NCI-H2107 treated with DMSO at 0.1 percent for 48 hours (cell line): ENCODE measurements around the gene TTYH3.

ENCODE experiments used
- DNase-seq: peaks from one replicate; lab custom pipeline; 2025; ENCODE audit not compliant: unreplicated experiment; lab: John Stamatoyannopoulos, UW

TTYH3 gene

DNA sequence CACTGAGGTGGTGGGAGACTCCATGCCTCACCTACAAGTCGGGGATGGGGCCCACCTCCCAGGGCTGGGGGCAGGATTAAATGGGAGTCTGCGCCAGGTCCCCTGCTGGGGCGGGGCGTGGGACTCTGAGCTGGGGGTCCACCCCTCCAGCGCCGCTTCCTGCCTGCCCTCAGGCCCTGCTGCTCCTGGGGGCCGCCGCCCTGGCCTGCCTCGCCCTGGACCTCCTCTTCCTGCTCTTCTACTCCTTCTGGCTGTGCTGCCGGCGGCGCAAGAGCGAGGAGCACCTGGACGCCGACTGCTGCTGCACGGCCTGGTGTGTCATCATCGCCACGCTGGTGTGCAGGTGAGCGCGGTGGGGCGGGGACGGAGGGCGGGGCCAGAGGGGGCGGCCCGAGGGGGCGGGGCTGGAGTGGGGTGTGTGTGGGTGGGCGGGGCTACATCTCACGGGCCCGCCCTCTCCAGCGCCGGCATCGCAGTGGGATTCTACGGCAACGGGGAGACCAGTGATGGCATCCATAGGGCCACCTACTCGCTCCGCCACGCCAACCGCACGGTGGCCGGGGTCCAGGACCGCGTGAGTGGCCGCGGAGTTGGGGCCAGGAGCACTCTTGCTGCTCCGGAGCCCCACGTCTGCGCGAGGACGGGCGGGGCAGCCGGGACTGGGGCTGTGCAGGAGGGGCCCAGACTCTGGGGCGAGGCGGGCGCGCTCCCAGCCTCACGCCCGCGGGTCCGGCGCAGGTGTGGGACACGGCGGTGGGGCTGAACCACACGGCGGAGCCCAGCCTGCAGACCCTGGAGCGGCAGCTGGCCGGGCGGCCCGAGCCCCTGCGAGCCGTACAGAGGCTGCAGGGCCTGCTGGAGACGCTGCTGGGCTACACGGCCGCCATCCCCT is 15.1 kb downstream of the TTYH3 start:
- no peak for DNase-seq

DNA sequence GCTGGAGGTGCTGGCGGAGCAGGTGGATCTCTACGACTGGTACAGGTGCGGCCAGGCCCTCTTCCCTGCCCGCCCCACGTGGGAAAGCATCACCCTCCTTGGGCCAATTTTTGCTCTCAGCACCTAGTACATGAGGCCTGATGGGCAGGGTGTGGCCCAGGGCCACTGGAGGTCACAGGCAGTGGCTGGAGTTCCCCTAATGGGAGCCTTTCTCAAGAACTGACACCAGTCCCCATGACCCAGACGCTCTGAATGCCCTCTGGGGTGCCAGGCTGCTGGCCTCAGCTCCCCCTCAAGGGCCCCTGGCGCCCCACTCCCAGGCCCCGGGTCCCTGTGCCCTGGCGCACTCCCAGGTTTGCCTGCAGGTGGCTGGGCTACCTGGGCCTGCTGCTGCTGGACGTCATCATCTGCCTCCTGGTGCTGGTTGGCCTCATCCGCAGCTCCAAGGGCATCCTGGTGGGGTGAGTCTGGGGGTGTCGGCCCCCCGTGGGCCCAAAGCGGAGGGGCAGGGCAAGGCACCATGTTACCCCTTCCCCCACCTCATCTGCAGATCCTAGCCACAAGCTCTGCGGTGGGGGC is 15.9 kb downstream of the TTYH3 start:
- DNase-seq, result no peak

DNA sequence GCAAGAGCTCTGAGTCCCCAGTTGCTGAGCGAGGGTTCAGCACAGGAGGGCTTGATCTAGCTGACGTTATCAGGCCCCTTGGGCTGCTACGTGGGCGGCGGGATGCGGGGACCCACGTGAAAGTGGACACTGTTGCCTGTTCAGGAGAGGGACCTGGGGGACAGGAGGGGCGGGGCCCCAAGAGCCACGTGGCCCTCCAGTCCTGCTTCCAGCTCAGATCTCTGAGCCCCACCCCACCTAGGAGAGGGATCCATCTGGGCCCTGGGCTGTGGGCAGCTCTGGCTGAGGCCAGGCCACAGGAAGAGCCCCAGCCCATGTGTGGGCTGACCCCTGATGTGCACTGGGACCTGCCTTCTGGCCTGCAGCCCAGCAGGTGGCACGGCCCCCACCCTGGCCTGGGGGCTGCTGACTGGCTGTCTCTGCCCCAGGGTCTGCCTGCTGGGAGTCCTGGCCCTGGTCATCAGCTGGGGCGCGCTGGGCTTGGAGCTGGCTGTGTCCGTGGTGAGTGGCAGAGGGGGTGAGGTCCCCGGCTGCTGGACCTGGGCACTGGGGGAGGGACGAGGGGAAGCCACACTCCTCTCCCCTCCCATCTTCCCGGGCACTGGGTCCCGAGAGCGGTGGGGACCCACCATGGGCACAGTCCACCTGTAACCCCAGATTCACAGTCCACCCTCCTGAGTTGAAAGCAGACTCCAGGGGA is 17.5 kb downstream of the TTYH3 start:
- DNase-seq, result no peak

DNA sequence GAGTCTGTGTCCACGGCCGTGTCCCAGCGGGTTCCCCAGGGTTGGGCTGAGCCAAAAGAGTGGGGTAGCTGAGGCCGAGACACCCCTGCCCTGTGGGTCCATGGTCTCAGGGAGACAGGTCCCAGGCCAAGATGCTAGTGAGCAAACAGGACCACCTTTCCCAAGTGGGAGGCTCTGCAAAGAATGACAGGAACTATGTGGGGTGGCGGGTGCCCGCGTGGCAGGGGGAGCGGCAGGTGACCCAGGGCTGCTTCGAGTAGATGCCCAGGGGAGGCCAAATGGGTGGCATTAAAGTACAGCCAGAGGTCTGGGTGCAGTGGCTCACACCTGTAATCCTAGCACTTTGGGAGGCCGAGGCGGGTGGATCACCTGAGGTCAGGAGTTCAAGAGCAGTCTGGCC is 18.2 kb downstream of the TTYH3 start:
- DNase-seq, result no peak

DNA sequence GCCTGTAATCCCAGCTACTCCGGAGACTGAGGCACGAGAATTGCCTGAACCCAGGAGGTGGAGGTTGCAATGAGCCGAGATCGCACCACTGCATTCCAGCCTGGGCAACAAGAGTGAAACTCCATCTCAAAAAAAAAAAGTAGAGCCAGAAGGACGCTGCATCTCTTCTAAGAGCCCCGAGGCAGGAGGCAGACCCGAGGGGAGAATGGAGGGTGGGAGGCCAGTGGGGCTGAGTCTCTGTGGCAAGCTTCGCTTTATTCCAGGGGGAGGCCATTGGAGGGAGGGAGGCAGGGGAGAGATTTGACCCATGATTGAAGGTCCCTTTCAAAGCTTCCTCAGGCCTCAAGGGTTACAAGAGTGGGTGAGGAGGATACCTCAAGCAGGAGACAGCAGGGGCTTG is 18.7 kb downstream of the TTYH3 start:
- no peak for DNase-seq

DNA sequence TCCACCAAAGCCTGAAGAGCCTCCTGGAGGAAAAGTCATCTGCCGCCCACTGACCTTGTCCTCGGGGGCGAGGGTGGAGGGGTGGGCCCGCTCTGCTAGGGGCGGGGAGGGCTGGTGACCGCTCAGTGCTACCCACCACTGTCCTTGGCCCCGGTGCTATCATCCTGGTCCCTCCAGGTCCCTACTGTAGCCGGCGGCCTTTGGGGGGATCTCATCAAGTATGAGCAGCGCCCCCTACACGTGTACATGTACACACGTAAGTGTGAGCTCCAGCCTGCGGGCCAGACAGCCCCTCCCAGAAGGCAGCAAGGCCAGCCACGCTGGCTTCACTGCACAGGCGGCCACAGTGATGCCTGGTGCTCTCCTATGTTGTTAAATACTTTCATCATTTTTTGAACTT is 19.6 kb downstream of the TTYH3 start:
- no peak for DNase-seq

DNA sequence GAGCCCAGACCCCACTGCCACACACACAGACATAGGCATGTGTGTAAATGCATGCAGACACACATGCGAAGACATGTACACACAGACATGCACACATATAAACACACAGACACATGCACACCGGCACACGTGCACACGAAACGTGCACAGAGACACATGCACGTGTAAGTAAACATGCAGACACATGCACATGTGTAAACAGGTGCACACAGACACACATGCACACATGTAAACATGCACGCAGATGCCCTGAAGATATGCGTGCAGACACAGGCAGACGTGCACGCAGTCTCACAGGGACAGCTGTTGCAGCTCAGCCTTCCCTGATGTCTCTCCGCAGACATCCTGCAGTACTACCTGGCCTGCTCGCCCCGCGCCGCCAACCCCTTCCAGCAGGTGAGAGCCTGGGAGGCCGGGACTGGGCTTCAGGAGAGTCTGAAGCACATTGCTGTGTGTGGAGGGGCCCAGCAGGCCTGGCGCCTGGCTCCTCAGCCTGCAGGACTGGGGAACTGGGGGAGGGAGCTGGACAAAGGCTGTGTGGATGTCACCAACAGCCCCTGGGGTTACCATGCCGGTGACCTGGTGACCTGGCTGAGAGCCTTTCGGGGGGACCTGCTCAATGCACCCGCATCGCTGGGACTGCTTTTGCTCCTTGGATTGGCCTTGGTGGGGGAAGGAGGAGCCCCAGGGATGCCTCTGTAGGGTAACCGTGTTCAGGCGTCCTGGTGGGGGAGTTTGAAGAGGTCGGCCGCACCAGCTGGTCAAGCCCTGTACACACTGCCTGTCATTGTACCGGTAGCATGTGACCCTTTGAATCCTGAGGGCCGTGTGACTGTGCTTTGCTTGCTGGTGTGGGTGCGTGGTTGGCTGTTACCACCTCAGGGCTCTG is 20.3 kb downstream of the TTYH3 start:
- no peak for DNase-seq

DNA sequence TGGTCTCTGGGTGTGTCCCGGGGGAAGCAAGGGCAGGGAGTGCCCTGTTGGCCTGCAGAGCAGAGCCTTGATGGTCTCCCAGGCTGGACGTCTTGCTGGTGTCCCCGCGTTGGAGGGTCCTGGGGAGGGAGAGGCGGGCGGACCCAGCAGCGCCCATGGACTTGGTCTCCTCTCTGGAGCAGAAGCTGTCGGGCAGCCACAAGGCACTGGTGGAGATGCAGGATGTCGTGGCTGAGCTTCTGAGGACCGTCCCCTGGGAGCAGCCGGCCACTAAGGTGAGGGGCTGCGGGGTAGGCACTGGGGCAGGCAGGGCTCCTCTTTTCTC is 20.9 kb downstream of the TTYH3 start:
- DNase-seq, result no peak

DNA sequence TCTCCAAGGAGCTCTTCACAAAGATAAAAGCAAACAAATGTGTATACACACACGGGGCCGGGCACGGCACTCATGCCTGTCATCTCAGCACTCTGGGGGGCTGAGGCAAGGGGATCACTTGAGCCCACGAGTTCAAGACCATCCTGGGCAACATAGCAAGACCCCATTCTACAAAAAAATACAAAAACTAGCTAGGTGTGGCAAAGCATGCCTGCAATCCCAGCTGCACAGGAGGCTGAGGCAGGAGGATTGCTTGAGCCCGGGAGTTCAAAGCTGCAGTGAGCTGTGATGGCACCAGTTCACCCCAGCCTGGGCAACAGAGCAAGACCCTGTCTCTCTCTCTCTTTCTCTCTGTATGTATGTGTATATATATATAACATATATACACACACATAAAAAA is 22.3 kb downstream of the TTYH3 start:
- no peak for DNase-seq

DNA sequence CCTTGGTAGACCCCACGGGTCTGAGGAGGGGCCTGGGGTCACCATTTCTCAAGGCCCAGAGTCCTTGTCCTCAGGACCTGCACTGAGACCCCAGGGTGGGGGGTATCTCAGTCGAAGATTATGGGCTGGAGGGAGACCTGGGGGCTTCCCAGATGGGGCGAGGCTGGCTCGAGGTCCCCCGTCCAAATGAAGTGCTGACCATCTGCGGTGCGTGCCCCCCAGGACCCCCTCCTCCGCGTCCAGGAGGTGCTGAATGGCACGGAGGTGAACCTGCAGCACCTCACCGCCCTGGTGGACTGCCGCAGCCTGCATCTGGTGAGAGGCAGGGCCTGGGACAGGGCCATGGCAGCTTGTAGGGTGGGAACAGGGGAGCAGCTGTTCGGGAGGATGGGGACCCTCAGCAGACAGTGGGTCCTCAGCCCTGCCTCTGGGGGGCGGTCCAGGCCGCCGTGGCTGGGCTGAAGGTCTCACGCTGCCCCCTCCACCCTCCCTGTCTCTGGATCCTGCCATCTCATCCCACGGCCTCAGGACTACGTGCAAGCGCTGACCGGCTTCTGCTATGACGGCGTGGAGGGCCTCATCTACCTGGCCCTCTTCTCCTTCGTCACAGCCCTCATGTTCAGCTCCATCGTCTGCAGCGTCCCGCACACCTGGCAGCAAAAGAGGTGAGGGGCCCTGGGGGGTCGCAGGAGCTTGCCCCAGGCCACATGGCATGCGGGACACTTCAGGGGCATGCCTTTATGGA is 24.3 kb downstream of the TTYH3 start:
- DNase-seq, result no peak

DNA sequence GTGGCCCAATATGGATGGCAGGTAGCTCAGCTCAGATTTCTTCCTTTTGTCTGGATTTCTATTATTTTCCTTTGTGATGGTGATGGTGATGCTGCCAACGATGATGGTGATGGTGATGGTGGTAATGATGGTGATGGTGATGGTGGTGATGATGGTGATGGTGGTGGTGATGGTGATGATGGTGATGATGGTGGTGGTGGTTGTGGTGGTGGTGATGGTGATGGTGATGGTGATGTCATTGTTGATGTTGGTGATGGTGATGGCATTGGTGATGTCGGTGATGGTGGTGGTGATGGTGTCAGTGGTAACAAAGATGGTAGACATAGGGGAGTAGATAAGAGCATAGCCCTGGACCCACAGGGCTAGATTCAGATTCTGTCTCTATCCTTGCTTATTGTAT is 25.4 kb downstream of the TTYH3 start:
- no peak for DNase-seq

DNA sequence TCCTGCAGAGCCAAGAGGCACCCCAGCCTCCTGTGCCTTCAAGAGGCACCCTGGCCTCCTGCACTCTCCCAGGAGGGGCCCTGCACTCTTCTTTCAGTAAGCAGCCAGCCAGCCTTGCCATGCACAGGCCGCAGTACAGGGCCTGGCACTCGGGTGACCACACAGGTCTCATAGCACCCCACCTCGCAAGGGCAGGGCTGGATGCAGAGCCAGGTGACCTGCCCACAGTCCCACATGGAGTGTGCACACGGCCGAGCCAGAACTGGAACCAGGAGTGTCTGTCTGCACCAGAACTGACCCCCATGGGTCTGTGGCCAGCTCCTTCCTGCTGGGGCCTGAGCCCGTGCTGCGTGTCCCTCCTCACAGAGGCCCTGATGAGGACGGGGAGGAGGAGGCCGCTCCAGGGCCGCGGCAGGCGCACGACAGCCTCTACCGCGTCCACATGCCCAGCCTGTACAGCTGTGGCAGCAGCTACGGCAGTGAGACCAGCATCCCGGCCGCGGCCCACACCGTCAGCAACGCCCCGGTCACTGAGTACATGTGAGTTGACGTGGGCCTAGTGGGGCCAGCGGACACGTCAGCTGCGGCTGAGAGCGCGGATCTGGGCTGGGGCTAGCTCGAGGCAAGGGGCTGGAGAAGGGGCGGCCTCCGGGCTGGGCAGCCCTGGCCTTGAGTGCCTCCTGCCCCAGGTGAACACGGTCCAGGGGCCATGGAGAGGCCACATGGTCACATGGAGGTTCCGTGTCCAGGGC is 26.3 kb downstream of the TTYH3 start:
- DNase-seq, result no peak

DNA sequence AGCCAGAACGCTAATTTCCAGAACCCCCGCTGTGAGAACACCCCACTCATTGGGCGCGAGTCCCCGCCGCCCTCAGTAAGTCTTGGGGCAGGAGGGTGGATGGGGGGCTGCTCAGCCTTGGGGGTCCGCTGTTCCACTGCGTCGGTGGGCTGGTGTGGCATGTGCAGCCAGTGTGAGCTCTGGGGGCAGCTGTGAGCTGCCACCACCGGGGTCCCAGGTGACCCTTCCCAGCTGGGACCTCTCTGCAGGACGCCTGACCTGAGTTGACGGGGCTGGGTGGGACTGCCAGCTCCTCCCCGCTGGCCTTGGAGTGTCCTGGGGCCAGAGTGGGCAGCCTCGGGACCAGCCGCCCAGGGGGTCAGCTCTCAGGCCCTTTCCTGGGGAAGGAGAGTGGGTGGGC is 27.2 kb downstream of the TTYH3 start:
- DNase-seq, result no peak

DNA sequence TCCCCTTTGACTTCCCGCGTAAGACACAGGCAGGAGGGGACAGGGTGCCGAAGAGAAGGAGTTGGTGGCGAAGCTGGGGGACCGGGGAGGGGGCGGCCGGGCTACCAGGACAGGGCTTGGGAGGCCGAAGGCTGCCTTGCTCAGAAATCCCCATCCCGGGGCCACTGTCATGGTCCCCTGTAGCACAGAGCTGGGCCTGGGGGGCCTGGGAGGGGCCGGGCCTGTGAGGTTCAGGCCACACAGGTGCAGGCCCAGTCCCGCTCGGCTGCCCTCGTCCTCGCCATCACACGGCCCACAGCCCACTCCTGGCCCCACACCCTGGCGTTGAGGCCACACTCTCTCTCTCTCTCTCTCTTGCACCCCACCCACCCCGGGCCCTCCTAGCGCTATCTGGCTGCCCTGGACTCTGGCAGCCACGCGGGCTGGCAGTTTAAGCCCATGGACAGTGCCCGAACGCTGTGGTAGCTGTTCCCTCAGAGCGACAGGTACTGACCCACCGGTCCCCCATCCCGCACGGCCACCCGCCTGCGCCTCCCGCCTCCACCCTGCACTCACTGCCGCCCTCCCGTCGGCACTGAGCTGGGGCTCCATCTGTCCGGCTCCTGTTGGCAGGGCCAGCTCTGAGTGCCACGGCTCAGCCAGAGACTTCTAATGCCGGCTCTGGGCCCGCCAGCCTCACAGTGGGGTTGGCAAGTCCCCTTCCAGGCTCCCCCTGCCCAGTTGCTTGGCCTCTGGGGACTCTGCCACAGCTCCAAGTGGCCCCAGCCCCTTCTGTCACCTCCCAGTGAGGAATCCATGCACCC is 28.0 kb downstream of the TTYH3 start:
- DNase-seq, result no peak

DNA sequence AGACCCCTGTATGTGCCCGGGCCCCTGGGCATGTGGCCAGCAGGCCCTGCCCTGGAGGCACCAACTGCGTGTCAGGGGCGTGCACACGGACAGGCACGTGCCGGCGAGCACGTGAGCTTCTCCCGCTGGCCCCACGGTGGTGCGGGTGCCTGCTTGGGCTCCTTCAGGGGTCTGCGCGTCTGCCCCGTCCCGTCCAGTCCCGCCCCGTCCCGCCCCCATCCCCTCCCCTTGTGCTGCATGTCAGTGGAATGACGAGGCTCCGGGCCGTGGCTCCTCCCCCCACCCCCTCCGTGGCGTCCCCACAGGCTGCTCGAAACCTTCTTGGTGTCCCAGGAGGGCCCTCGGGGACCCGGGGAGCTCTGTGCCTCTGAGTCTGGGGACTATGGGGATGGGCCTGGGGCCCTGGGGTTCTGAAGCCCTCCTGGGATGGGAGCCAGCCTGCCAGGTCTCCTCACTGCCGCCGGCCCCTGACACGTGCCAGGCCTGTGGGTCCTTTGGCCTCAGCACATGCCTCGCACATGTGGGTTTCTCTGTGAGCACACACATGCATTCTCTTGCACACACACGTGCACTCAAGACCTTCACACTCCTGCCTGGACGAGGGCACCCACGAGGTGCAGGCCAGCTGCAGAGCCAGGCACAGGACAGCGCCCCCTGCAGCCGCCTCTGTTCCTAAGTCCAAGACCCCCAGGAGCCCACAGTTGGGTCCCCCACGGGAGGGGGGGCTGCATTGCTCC is 28.7 kb downstream of the TTYH3 start:
- no peak for DNase-seq

DNA sequence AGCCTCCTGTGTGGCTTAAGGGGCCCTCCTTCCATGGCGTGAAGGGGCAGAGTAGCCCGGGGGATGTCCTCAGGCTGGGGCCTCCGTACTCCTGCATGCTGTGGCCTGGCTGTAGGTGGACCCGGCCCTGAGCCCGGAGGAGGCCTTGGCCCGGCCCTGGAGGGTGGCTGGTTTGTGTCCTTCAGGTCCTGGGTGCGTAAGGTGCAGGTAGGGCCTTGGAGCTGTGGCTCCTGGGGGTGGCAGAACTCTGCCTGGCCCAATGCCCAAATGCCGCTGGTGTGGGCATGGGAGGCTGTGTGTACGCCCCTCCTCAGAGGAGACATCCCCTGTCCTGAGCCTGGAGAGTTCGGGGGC is 29.3 kb downstream of the TTYH3 start:
- no peak for DNase-seq

DNA sequence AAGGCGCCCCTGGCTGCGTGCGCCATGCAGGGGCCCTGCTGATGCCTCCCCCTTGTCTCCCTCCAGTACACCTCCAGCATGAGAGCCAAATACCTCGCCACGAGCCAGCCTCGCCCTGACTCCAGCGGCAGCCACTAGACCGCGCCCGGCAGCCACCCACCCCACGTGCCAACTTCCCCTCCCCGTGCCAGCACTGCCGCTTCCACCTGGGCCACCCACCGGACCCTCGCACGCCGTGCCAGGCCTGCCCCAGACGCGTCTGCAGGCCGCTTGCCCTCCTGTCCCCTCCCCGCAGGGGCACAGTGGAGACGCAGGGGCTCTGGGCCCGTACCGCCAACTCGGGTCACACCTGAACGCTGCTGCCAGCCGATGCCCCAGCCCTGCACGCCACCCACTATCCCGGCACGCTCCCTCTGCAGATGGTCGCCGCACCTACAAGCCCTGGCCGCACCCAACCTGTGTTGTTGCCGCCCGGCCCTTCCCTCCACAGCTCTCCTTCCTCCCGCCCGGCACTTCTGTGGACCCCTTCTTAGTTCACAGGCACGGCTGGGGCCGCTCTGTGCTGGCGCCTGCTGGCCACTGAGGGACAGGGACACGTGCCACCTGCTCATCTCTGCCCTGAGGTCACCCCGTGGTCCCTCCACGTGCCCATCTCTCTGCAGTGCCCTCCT is 30.0 kb downstream of the TTYH3 start:
- no peak for DNase-seq
